Right lobe of liver (tissue), 4 donors: Measurements from ENCODE around the gene ZNF787.

ENCODE experiments used
- CTCF ChIP-seq, 4 donors: fragments of 200-600 bp in 3 of 4; fragments of 450-650 bp in 1 of 4; IDR thresholded peaks; one replicate each; pipeline versions ENCODE4 v1.5.1 to v1.8.0; 2016 to 2022; ENCODE audit warnings: antibody characterized with exemption in 4 of 4, mild to moderate bottlenecking in 2 of 4
- POLR2A ChIP-seq: fragments of 450-650 bp; IDR thresholded peaks from one replicate; pipeline ENCODE4 v1.6.1; 2017; ENCODE audit warnings: antibody characterized with exemption, mild to moderate bottlenecking
- donor health status: DM: no; HTN: no; CAD: no.
- donor health status: DM: no; HTN: no; CAD: no.
- donor health status: DM: no; HTN: yes; CAD: no.

- no peak for TF ChIP-seq CTCF (IDR thresholded peaks at IDR 0.05)
- TF ChIP-seq POLR2A = no peak
These were observed 23.3 kb upstream of the ZNF787 start for GRCh38 chr19:56144376-56144775.
